Stimulated activated naive CD8-positive, alpha-beta T cell treated with anti-CD3 and anti-CD28 coated beads, Interleukin-15, amount 100 ng/mL, for 72 hours (primary cell): Measurements from ENCODE around the gene CD300E.
"Not testable (repeated sequence)": the region's sequence is repeated elsewhere in the genome, so short reads cannot be mapped to it uniquely, and the experiment has no call there.

Experiments used
- ATAC-seq: fragments of 150-1000 bp; cut with Tn5 transposase; 2 replicates; pipeline ENCODE4 v1.10.0; 2021; ENCODE audit warnings: mild to moderate bottlenecking, moderate library complexity
- DNase-seq, 2 donors: peaks; one replicate each; pipeline ENCODE4 v3.0.0; 2021 to 2022
- H3K27ac Mint-ChIP-seq, 2 donors: one replicate each; pipeline ENCODE4 v1.8.0; 2022; ENCODE audit warnings: mild to moderate bottlenecking in 2 of 2, mixed read lengths in 2 of 2, moderate library complexity in 2 of 2
- H3K27me3 Mint-ChIP-seq: one replicate; pipeline ENCODE4 v1.8.0; 2022; ENCODE audit warnings: mixed read lengths
- H3K4me1 Mint-ChIP-seq: one replicate; pipeline ENCODE4 v1.8.0; 2022; ENCODE audit warnings: mild to moderate bottlenecking, mixed read lengths
- H3K4me3 Mint-ChIP-seq, 2 donors: one replicate each; pipeline ENCODE4 v1.8.0; 2022; ENCODE audit warnings: mild to moderate bottlenecking in 2 of 2, mixed read lengths in 2 of 2, moderate library complexity in 1 of 2
- H3K9me3 Mint-ChIP-seq, 2 donors: one replicate each; pipeline ENCODE4 v1.8.0; 2022; ENCODE audit warnings: mixed read lengths in 2 of 2

Gene CD300E

GRCh38 chr17:74641958-74642298, 18.4 kb upstream of the CD300E start:
- peaks cover 14% of the 10 kb centered on the region for H3K4me1 Mint-ChIP-seq
- ATAC-seq (no peak), DNase-seq (no peak)
- no peaks in the 10 kb centered on the region for H3K9me3 Mint-ChIP-seq
- no peak overlapping the region for H3K27ac Mint-ChIP-seq
- peaks cover 74% of the 10 kb centered on the region for H3K27me3 Mint-ChIP-seq
- no peak overlapping the region for H3K4me3 Mint-ChIP-seq

- DNase-seq = no peak
- ATAC-seq = no peak
- no peak overlapping the region for H3K4me3 Mint-ChIP-seq
- H3K27me3 Mint-ChIP-seq = peaks cover 76% of the 10 kb centered on the region
- H3K9me3 Mint-ChIP-seq = no peaks in the 10 kb centered on the region
- no peak overlapping the region for H3K27ac Mint-ChIP-seq
- H3K4me1 Mint-ChIP-seq = peaks cover 14% of the 10 kb centered on the region
These were observed 17.9 kb upstream of the CD300E start for GRCh38 chr17:74641224-74641957.

GRCh38 chr17:74639704-74640151, 16.2 kb upstream of the CD300E start:
- Mint-ChIP-seq H3K27me3 (peaks cover 80% of the 10 kb centered on the region), H3K4me3 (no peak overlapping the region), H3K27ac (no peak overlapping the region), H3K9me3 (no peaks in the 10 kb centered on the region), H3K4me1 (peaks cover 14% of the 10 kb centered on the region)
- peak; percentile 13 to 30 for DNase-seq
- peak; percentile 82 for ATAC-seq

GRCh38 chr17:74637926-74638325, 14.4 kb upstream of the CD300E start:
- no peak overlapping the region for H3K27ac Mint-ChIP-seq
- no peak for ATAC-seq
- H3K4me3 Mint-ChIP-seq = no peak overlapping the region
- peaks cover 14% of the 10 kb centered on the region for H3K4me1 Mint-ChIP-seq
- H3K9me3 Mint-ChIP-seq = no peaks in the 10 kb centered on the region
- DNase-seq = no peak
- H3K27me3 Mint-ChIP-seq = peaks cover 63% of the 10 kb centered on the region

GRCh38 chr17:74637265-74637664, 13.7 kb upstream of the CD300E start:
- Mint-ChIP-seq H3K4me3 (no peak overlapping the region), H3K4me1 (peaks cover 15% of the 10 kb centered on the region), H3K27ac (no peak overlapping the region), H3K27me3 (peaks cover 59% of the 10 kb centered on the region), H3K9me3 (no peaks in the 10 kb centered on the region)
- ATAC-seq (no peak), DNase-seq (no peak)

GRCh38 chr17:74636541-74637085, 13.1 kb upstream of the CD300E start:
- peaks cover 59% of the 10 kb centered on the region for H3K27me3 Mint-ChIP-seq
- H3K4me3 Mint-ChIP-seq, ATAC-seq, H3K27ac Mint-ChIP-seq, H3K9me3 Mint-ChIP-seq, DNase-seq: not testable (repeated sequence)
- peaks cover 22% of the 10 kb centered on the region for H3K4me1 Mint-ChIP-seq

GRCh38 chr17:74635418-74635817, 11.9 kb upstream of the CD300E start:
- H3K4me1 Mint-ChIP-seq = peaks cover 23% of the 10 kb centered on the region
- DNase-seq = no peak
- H3K27ac Mint-ChIP-seq = no peak overlapping the region
- peaks cover 52% of the 10 kb centered on the region for H3K27me3 Mint-ChIP-seq
- H3K9me3 Mint-ChIP-seq = no peaks in the 10 kb centered on the region
- no peak overlapping the region for H3K4me3 Mint-ChIP-seq
- no peak for ATAC-seq

- Mint-ChIP-seq H3K27ac (no peak overlapping the region), H3K27me3 (peaks cover 58% of the 10 kb centered on the region), H3K9me3 (no peaks in the 10 kb centered on the region), H3K4me3 (no peak overlapping the region), H3K4me1 (peaks cover 9% of the 10 kb centered on the region)
- no peak for DNase-seq
- no peak for ATAC-seq
These were observed 9.8 kb upstream of the CD300E start for GRCh38 chr17:74633326-74633725.

GRCh38 chr17:74632617-74633016, 9.1 kb upstream of the CD300E start:
- no peak overlapping the region for H3K27ac Mint-ChIP-seq
- H3K4me1 Mint-ChIP-seq = peaks cover 9% of the 10 kb centered on the region
- DNase-seq = no peak

GRCh38 chr17:74631468-74632450, 8.2 kb upstream of the CD300E start:
- DNase-seq (no peak), ATAC-seq (no peak)
- no peak overlapping the region for H3K27ac Mint-ChIP-seq
- peaks cover 0 to 3% of the 10 kb centered on the region in 2 donors for H3K9me3 Mint-ChIP-seq
- peaks cover 9% of the 10 kb centered on the region for H3K4me1 Mint-ChIP-seq
- peaks cover 59% of the 10 kb centered on the region for H3K27me3 Mint-ChIP-seq
- peak overlapping the region; percentile 30 to 33 for H3K4me3 Mint-ChIP-seq

More at GRCh38 chr17:74632617-74633016, 9.1 kb upstream of the CD300E start:
- Mint-ChIP-seq H3K27me3 (peaks cover 58% of the 10 kb centered on the region), H3K4me3 (no peak overlapping the region), H3K9me3 (no peaks in the 10 kb centered on the region)
- ATAC-seq = no peak

- not testable (repeated sequence) for ATAC-seq, H3K4me1 Mint-ChIP-seq, H3K27ac Mint-ChIP-seq, DNase-seq, H3K9me3 Mint-ChIP-seq, H3K4me3 Mint-ChIP-seq
- peaks cover 59% of the 10 kb centered on the region for H3K27me3 Mint-ChIP-seq
These were observed 6.7 kb upstream of the CD300E start for GRCh38 chr17:74630251-74630650.

- Mint-ChIP-seq H3K4me1 (no peaks in the 10 kb centered on the region), H3K9me3 (peaks cover 0 to 6% of the 10 kb centered on the region in 2 donors), H3K4me3 (no peak overlapping the region), H3K27me3 (peaks cover 78% of the 10 kb centered on the region), H3K27ac (no peak overlapping the region)
- no peak for ATAC-seq
- no peak for DNase-seq
These were observed 2.1 kb upstream of the CD300E start for GRCh38 chr17:74625661-74626060.

GRCh38 chr17:74624131-74624530, 593 bp upstream of the CD300E start:
- DNase-seq = no peak
- Mint-ChIP-seq H3K4me1 (no peaks in the 10 kb centered on the region), H3K9me3 (peaks cover 0 to 6% of the 10 kb centered on the region in 2 donors), H3K27me3 (peaks cover 73% of the 10 kb centered on the region), H3K4me3 (no peak overlapping the region), H3K27ac (no peak overlapping the region)
- ATAC-seq = no peak

- DNase-seq = no peak
- Mint-ChIP-seq H3K4me3 (no peak overlapping the region), H3K27ac (no peak overlapping the region), H3K9me3 (no peaks in the 10 kb centered on the region), H3K27me3 (peaks cover 69% of the 10 kb centered on the region), H3K4me1 (no peaks in the 10 kb centered on the region)
- no peak for ATAC-seq
These were observed 4.4 kb downstream of the CD300E start for GRCh38 chr17:74619077-74619673.

- ATAC-seq = peak; percentile 35
- peaks cover under 1% of the 10 kb centered on the region for H3K4me1 Mint-ChIP-seq
- DNase-seq = no peak
- H3K27ac Mint-ChIP-seq = no peak overlapping the region
- no peaks in the 10 kb centered on the region for H3K9me3 Mint-ChIP-seq
- H3K27me3 Mint-ChIP-seq = peaks cover 62% of the 10 kb centered on the region
- no peak overlapping the region for H3K4me3 Mint-ChIP-seq
These were observed 5.1 kb downstream of the CD300E start for GRCh38 chr17:74618451-74618850.
